ENCODE measurements around the gene APOC4.

APOC4 gene

GRCh38 chr19:44958090-44958489, 16.1 kb downstream of the APOC4 start:
- no peaks in the 10 kb centered on the region for H3K9me3 ChIP-seq (ENCODE audit: control insufficient read depth, insufficient read depth, low read depth, low read length)
- no peak overlapping the region for H3K4me3 ChIP-seq (ENCODE audit: low read depth, low read length)
- peaks cover 26 to 46% of the 10 kb centered on the region in 2 experiments for H3K36me3 ChIP-seq (ENCODE audit: control insufficient read depth in 2 of 2, insufficient read depth in 1 of 2, low read length in 2 of 2)
- POLR2A ChIA-PET = interaction anchor here (1.5 kb wide), 1 partner anchor 44 kb away, joined by 4 read pairs; no protein-coding TSS in a partner anchor
- H3K4me1 ChIP-seq (ENCODE audit: control insufficient read depth, insufficient read depth, low read length) = peaks cover 13% of the 10 kb centered on the region
- TF ChIP-seq ZNF280C (tag by site-specific recombination; IDR thresholded peaks at IDR 0.05) (no peak), PRDM10 (tag by site-specific recombination; IDR thresholded peaks at IDR 0.05) (no peak), ZNF561 (tag by site-specific recombination; IDR thresholded peaks at IDR 0.05; ENCODE audit: borderline replicate concordance) (no peak), ZNF426 (tag by site-specific recombination; IDR thresholded peaks at IDR 0.05) (no peak), ZSCAN16 (tag by site-specific recombination; IDR thresholded peaks at IDR 0.05) (no peak), ZNF16 (tag by site-specific recombination; IDR thresholded peaks at IDR 0.05; ENCODE audit: low read depth) (no peak), ZBTB8A (tag by site-specific recombination; IDR thresholded peaks at IDR 0.05) (0 out of 2 replicates have a peak, but pooled peaks have one; percentile 30), ZNF335 (tag by site-specific recombination; conservative IDR thresholded peaks at IDR 0.05) (peak; percentile 81), REST (tag by site-specific recombination; IDR thresholded peaks at IDR 0.05) (no peak)
- no peak overlapping the region for H3K27ac ChIP-seq (ENCODE audit: extremely low read depth, low read depth, low read length)
- CTCF ChIA-PET = interaction anchor here (0.7 kb wide), 1 partner anchor 21 kb away, joined by 4 read pairs; no protein-coding TSS in a partner anchor

GRCh38 chr19:44959691-44960090, 17.7 kb downstream of the APOC4 start:
- CTCF ChIA-PET = interaction anchor here (0.8 to 1.6 kb wide), 4 partner anchors 7 to 175 kb away, joined by 3 read pairs; no protein-coding TSS in a partner anchor
- Histone ChIP-seq H3K4me1 (ENCODE audit: control insufficient read depth, insufficient read depth, low read length) (peaks cover 8% of the 10 kb centered on the region), H3K9me3 (ENCODE audit: control insufficient read depth, insufficient read depth, low read depth, low read length) (no peaks in the 10 kb centered on the region), H3K4me3 (ENCODE audit: low read depth, low read length) (no peak overlapping the region), H3K36me3 (ENCODE audit: control insufficient read depth in 2 of 2, insufficient read depth in 1 of 2, low read length in 2 of 2) (peaks cover 41 to 50% of the 10 kb centered on the region in 2 experiments), H3K27ac (ENCODE audit: extremely low read depth, low read depth, low read length) (no peak overlapping the region)
- no peak for TF ChIP-seq PRDM10 (tag by site-specific recombination; IDR thresholded peaks at IDR 0.05)
- POLR2A ChIA-PET = no interaction called here
